B cell (primary cell): ENCODE measurements around the gene DBR1. TPM values are rescaled to one million over a fixed set of nuclear protein-coding genes. Genes with fewer than 3 reads are reported as not detected.

Source experiments
- ATAC-seq: fragments of 200-7000 bp; cut with Tn5 transposase; one replicate; pipeline ENCODE4 v1.10.0; 2021; ENCODE audit warnings: low read depth, mild to moderate bottlenecking, moderate number of reproducible peaks, moderate library complexity
- CTCF ChIA-PET: fragments of 350-600 bp; sonication (Branson Sonifier 250); formaldehyde crosslinking; loops from one replicate; lab custom pipeline; 2021; ENCODE audit warnings: antibody characterized with exemption, inconsistent platforms; lab: Charles Lee
- POLR2A ChIA-PET: fragments of 350-600 bp; sonication (Branson Sonifier 250); formaldehyde crosslinking; loops from one replicate; lab custom pipeline; 2021; ENCODE audit warnings: antibody characterized with exemption; lab: Charles Lee
- DNase-seq: peaks from one replicate; pipeline ENCODE4 v3.0.0; 2013
- H2AFZ ChIP-seq: 2 replicates; pipeline ENCODE4 v1.6.1; 2012; ENCODE audit warnings: mild to moderate bottlenecking, low read depth, low read length; ENCODE audit not compliant: insufficient read depth, poor library complexity, severe bottlenecking
- H3K27ac ChIP-seq, 2 donors: 1 replicate in 1 of 2; 2 replicates in 1 of 2; pipeline ENCODE4 v1.5.1; 2012 to 2013; ENCODE audit warnings: low read length in 2 of 2, mild to moderate bottlenecking in 2 of 2, moderate library complexity in 1 of 2
- H3K27me3 ChIP-seq, 4 experiments: fragments of 200-600 bp in 1 of 4; sonication (generic) in 1 of 4; replicated peaks in 1 of 4; 1 replicate in 2 of 4; 2 replicates in 2 of 4; pipeline versions ENCODE4 v1.6.1 to v1.7.0; 2013 to 2016; ENCODE audit warnings: low read length in 3 of 4, mild to moderate bottlenecking in 2 of 4, mixed read lengths in 1 of 4, moderate library complexity in 1 of 4; ENCODE audit not compliant: insufficient read depth in 4 of 4, control insufficient read depth in 3 of 4; ENCODE audit errors: control extremely low read depth in 1 of 4
- H3K36me3 ChIP-seq, 2 experiments: replicated peaks in 1 of 2; 1 replicate in 1 of 2; 2 replicates in 1 of 2; pipeline versions ENCODE4 v1.6.1 to v1.7.1; 2013; ENCODE audit warnings: low read length in 1 of 2; ENCODE audit not compliant: insufficient read depth in 2 of 2, control insufficient read depth in 1 of 2; ENCODE audit errors: control extremely low read depth in 1 of 2, extremely low read depth in 1 of 2
- H3K4me1 ChIP-seq, 2 donors: fragments of 200-600 bp in 1 of 2; sonication (generic) in 1 of 2; 1 replicate in 1 of 2; 2 replicates in 1 of 2; pipeline versions ENCODE4 v1.5.1 to v1.6.1; 2013 to 2017; ENCODE audit warnings: low read length in 2 of 2; ENCODE audit not compliant: control insufficient read depth in 2 of 2, insufficient read depth in 2 of 2
- H3K4me2 ChIP-seq: replicated peaks from 2 replicates; pipeline ENCODE3; 2012; ENCODE audit warnings: mild to moderate bottlenecking, low read depth, low read length; ENCODE audit not compliant: poor library complexity, severe bottlenecking
- H3K4me3 ChIP-seq, 5 experiments: fragments of 200-600 bp in 1 of 5; sonication (generic) in 1 of 5; 1 replicate in 3 of 5; 2 replicates in 2 of 5; pipeline versions ENCODE4 v1.5.1 to v1.7.0; 2011 to 2016; ENCODE audit warnings: low read length in 4 of 5, mild to moderate bottlenecking in 4 of 5, low read depth in 2 of 5, control low read depth in 1 of 5, moderate library complexity in 1 of 5; ENCODE audit not compliant: insufficient read depth in 1 of 5; ENCODE audit errors: control extremely low read depth in 1 of 5, extremely low read depth in 1 of 5
- H3K79me2 ChIP-seq: fragments of 200-600 bp; sonication (generic); one replicate; pipeline ENCODE4 v1.6.0; 2016; ENCODE audit warnings: low read length; ENCODE audit not compliant: control insufficient read depth, insufficient read depth
- H3K9ac ChIP-seq: fragments of 200-600 bp; sonication (generic); 2 replicates; pipeline ENCODE4 v1.6.1; 2017; ENCODE audit warnings: mild to moderate bottlenecking, low read length, moderate library complexity
- H3K9me3 ChIP-seq, 3 donors: one replicate each; pipeline versions ENCODE4 v1.6.1 to v1.7.1; 2013; ENCODE audit warnings: low read length in 2 of 3; ENCODE audit not compliant: control insufficient read depth in 2 of 3, insufficient read depth in 1 of 3; ENCODE audit errors: control extremely low read depth in 1 of 3
- H4K20me1 ChIP-seq: 2 replicates; pipeline ENCODE4 v1.6.0; 2012; ENCODE audit warnings: mild to moderate bottlenecking, low read length; ENCODE audit not compliant: insufficient read depth, control insufficient read depth, poor library complexity, severe bottlenecking
- H3K27ac Mint-ChIP-seq: one replicate; pipeline ENCODE4 v1.8.0; 2021; ENCODE audit warnings: mixed read lengths
- H3K27me3 Mint-ChIP-seq: one replicate; pipeline ENCODE4 v1.8.0; 2021; ENCODE audit warnings: mixed read lengths
- H3K4me1 Mint-ChIP-seq: one replicate; pipeline ENCODE4 v1.8.0; 2021; ENCODE audit warnings: mixed read lengths
- H3K4me3 Mint-ChIP-seq: one replicate; pipeline ENCODE4 v1.8.0; 2021; ENCODE audit warnings: mixed read lengths
- H3K9me3 Mint-ChIP-seq: one replicate; pipeline ENCODE4 v1.8.0; 2022; ENCODE audit warnings: mixed read lengths; ENCODE audit not compliant: insufficient read depth
- EZH2 ChIP-seq: IDR thresholded peaks from 2 replicates; pipeline ENCODE4 v1.6.1; 2012; ENCODE audit warnings: borderline replicate concordance, low read depth, mild to moderate bottlenecking, moderate library complexity, low read length; ENCODE audit not compliant: insufficient read depth, poor library complexity, severe bottlenecking
- WGBS: methylation state at CpG from one replicate; pipeline ENCODE4 v1.1.5; 2013; ENCODE audit warnings: missing lambda C conversion rate; ENCODE audit not compliant: insufficient coverage; 5-methylcytosine and 5-hydroxymethylcytosine counted together
- intact Hi-C: fragments of 100-400 bp; cut with micrococcal nuclease; formaldehyde crosslinking; loops from one replicate; pipeline ENCODE4 v1.10.0; 2022
- polyA plus RNA-seq: library from polyadenylated mRNA; depleted of rRNA; stranded (reverse); fragments of >200 nt; gene quantifications from 2 replicates; pipeline ENCODE4 v1.2.3, GENCODE V29; 2012
- total RNA-seq, 2 donors: library from RNA; stranded (reverse); fragments of 120-200 nt in 1 of 2; gene quantifications; 1 replicate in 1 of 2; 2 replicates in 1 of 2; pipeline versions ENCODE4 v1.2.3 to v1.2.4, GENCODE V29; 2013 to 2022
- TF ChIP-seq, protein P1 (sequence below): fragments of 200-600 bp; IDR thresholded peaks from one replicate; pipeline ENCODE4 v1.8.0; 2022; ENCODE audit warnings: antibody characterized with exemption, mild to moderate bottlenecking

Gene DBR1
- total and polyA plus RNA-seq, 2 donors (not counting 1 experiment from before 2014, with no cell fraction given): 7.5 to 22.6 TPM

DNA sequence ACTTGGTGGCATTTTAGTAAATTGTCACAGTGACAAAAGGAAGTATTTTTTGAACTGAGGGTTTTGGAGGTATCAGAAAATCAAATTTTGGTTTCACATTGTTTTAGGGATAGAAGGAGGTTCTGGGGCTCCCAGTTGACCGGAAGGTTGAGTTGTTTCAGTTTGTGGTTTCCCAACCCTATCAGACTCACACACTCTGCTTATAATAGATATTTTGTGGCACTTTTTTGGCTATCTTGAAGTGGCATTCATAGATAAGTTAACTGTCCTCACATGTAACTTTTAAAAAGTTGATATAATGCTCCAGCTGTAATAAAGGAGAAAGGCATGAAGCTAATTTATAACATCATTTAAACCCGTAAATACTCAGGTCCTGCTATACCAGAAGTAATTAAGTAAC lies 25.1 kb upstream of the DBR1 start:
- H2AFZ ChIP-seq: no peak overlapping the region
- Mint-ChIP-seq H3K9me3 (no peaks in the 10 kb centered on the region), H3K4me3 (no peak overlapping the region), H3K27ac (no peak overlapping the region), H3K27me3 (no peaks in the 10 kb centered on the region), H3K4me1 (peaks cover 41% of the 10 kb centered on the region)
- no peak overlapping the region for H3K4me3 ChIP-seq
- no peak overlapping the region for H3K4me2 ChIP-seq
- peaks cover 94% of the 10 kb centered on the region for H4K20me1 ChIP-seq
- TF ChIP-seq, protein P1, sequence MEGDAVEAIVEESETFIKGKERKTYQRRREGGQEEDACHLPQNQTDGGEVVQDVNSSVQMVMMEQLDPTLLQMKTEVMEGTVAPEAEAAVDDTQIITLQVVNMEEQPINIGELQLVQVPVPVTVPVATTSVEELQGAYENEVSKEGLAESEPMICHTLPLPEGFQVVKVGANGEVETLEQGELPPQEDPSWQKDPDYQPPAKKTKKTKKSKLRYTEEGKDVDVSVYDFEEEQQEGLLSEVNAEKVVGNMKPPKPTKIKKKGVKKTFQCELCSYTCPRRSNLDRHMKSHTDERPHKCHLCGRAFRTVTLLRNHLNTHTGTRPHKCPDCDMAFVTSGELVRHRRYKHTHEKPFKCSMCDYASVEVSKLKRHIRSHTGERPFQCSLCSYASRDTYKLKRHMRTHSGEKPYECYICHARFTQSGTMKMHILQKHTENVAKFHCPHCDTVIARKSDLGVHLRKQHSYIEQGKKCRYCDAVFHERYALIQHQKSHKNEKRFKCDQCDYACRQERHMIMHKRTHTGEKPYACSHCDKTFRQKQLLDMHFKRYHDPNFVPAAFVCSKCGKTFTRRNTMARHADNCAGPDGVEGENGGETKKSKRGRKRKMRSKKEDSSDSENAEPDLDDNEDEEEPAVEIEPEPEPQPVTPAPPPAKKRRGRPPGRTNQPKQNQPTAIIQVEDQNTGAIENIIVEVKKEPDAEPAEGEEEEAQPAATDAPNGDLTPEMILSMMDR: no peak
- TF ChIP-seq EZH2: no peak
- POLR2A ChIA-PET: no interaction called here
- H3K27me3 ChIP-seq: no peaks in the 10 kb centered on the region
- H3K79me2 ChIP-seq: peaks cover 99% of the 10 kb centered on the region
- ATAC-seq (no peak), DNase-seq (no peak)
- no peak overlapping the region for H3K27ac ChIP-seq
- no peak overlapping the region for H3K9ac ChIP-seq
- H3K36me3 ChIP-seq: peaks cover 0 to 11% of the 10 kb centered on the region in 2 experiments
- no peaks in the 10 kb centered on the region for H3K4me1 ChIP-seq
- CTCF ChIA-PET: no interaction called here
- intact Hi-C loops: no loop called here
- no CpG with 5 or more reads among the region's 2 CpGs for WGBS
- H3K9me3 ChIP-seq: no peaks in the 10 kb centered on the region

DNA sequence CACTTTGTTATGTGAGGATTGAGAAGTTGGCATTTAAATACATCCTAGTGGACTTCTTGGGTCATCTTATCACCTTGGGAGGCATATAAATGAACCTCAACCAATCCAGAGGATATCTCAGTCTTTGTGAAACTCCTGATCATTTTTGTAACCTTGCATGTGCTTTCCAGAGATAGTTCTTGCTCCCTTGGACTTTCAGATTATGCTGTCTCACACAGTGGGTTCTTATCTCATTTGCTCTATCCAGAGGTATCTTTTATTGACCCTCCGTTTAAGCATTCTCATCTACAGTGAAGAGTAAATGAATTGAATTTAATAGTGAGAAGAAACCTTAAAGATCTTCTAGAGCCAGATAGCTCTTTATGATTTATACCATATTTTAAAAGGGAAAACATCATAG lies 22.8 kb upstream of the DBR1 start:
- H3K36me3 ChIP-seq: peaks cover 0 to 13% of the 10 kb centered on the region in 2 experiments
- Mint-ChIP-seq H3K4me3 (no peak overlapping the region), H3K27ac (no peak overlapping the region), H3K4me1 (peaks cover 27% of the 10 kb centered on the region), H3K9me3 (no peaks in the 10 kb centered on the region), H3K27me3 (no peaks in the 10 kb centered on the region)
- H3K27ac ChIP-seq: no peak overlapping the region
- POLR2A ChIA-PET: no interaction called here
- no peaks in the 10 kb centered on the region for H3K27me3 ChIP-seq
- H3K4me2 ChIP-seq: no peak overlapping the region
- H3K9me3 ChIP-seq: no peaks in the 10 kb centered on the region
- TF ChIP-seq, protein P1: no peak
- TF ChIP-seq EZH2: no peak
- ATAC-seq (no peak), DNase-seq (no peak)
- no CpG with 5 or more reads among the region's 1 CpG for WGBS
- peaks cover 93% of the 10 kb centered on the region for H4K20me1 ChIP-seq
- no peak overlapping the region for H3K4me3 ChIP-seq
- CTCF ChIA-PET: interaction anchor here (0.5 kb wide), 1 partner anchor 14 kb away, joined by 7 read pairs; no protein-coding TSS in a partner anchor
- no peaks in the 10 kb centered on the region for H3K4me1 ChIP-seq
- H2AFZ ChIP-seq: no peak overlapping the region
- no peak overlapping the region for H3K9ac ChIP-seq
- intact Hi-C loops: no loop called here
- peaks cover 97% of the 10 kb centered on the region for H3K79me2 ChIP-seq
